Gastroesophageal sphincter (tissue), 4 donors: Measurements from ENCODE around the gene CCR2. TPM values are rescaled to one million over a fixed set of nuclear protein-coding genes. Genes with fewer than 3 reads are reported as not detected.

Experiments
- ATAC-seq: fragments of 150-250 bp; one replicate; pipeline ENCODE4 v1.9.1; 2016; ENCODE audit warnings: mild to moderate bottlenecking, moderate library complexity
- H3K27ac ChIP-seq, 4 donors: fragments of 200-600 bp; sonication (generic) in 3 of 4; 1 replicate in 3 of 4; 2 replicates in 1 of 4; pipeline ENCODE4 v1.5.1; 2016 to 2019
- H3K27me3 ChIP-seq: fragments of 200-600 bp; sonication (generic); one replicate; pipeline ENCODE4 v1.5.1; 2019
- H3K36me3 ChIP-seq, 2 donors: fragments of 200-600 bp; sonication (generic); one replicate each; pipeline ENCODE4 v1.5.1; 2019; ENCODE audit warnings: control low read depth in 1 of 2
- H3K4me1 ChIP-seq, 3 donors: fragments of 200-600 bp; sonication (generic); 1 replicate in 2 of 3; 2 replicates in 1 of 3; pipeline ENCODE4 v1.5.1; 2016 to 2019; ENCODE audit warnings: control low read depth in 2 of 3
- H3K4me3 ChIP-seq, 2 donors: fragments of 200-600 bp; sonication (generic); one replicate each; pipeline ENCODE4 v1.5.1; 2019; ENCODE audit warnings: mild to moderate bottlenecking in 1 of 2, moderate library complexity in 1 of 2
- H3K9me3 ChIP-seq, 3 donors: fragments of 200-600 bp; sonication (generic); one replicate each; pipeline ENCODE4 v1.5.1; 2017 to 2019; ENCODE audit warnings: control low read depth in 2 of 3
- CTCF ChIP-seq, 4 experiments: fragments of 200-600 bp in 2 of 4; fragments of 450-650 bp in 2 of 4; sonication (generic) in 1 of 4; IDR thresholded peaks; one replicate each; pipeline ENCODE4 v1.5.1; 2017 to 2019; ENCODE audit warnings: antibody characterized with exemption in 4 of 4, mild to moderate bottlenecking in 2 of 4, moderate library complexity in 2 of 4
- EP300 ChIP-seq: sonication (generic); formaldehyde crosslinking; IDR thresholded peaks from one replicate; pipeline ENCODE4 v1.6.1; 2017; ENCODE audit warnings: antibody characterized with exemption, mild to moderate bottlenecking
- POLR2A ChIP-seq, 2 donors: fragments of 450-650 bp; IDR thresholded peaks; one replicate each; pipeline ENCODE4 v1.6.1; 2017; ENCODE audit warnings: antibody characterized with exemption in 2 of 2, mild to moderate bottlenecking in 2 of 2, moderate library complexity in 1 of 2
- POLR2AphosphoS5 ChIP-seq: sonication (generic); formaldehyde crosslinking; IDR thresholded peaks from one replicate; pipeline ENCODE4 v1.6.1; 2017; ENCODE audit warnings: antibody characterized with exemption
- WGBS, 2 donors: methylation state at CpG; one replicate each; pipeline ENCODE4 v1.1.5; 2018; ENCODE audit warnings: low coverage in 1 of 2; 5-methylcytosine and 5-hydroxymethylcytosine counted together
- total RNA-seq, 4 donors: library from RNA; depleted of rRNA; stranded (reverse); fragments of >200 nt; gene quantifications; one replicate each; pipeline ENCODE4 v1.1.0, GENCODE V29; 2016

Gene CCR2
- total RNA-seq, 4 donors from 2014 or later = 0.77 to 3.9 (median 1.9) TPM

- H3K27me3 ChIP-seq = peaks cover 30% of the 10 kb centered on the region
- H3K27ac ChIP-seq = no peak overlapping the region
- H3K9me3 ChIP-seq = no peaks in the 10 kb centered on the region
- WGBS, 2 donors = 84 to 88% methylated on average over 3 of the region's 3 CpGs
- H3K4me3 ChIP-seq = no peak overlapping the region
- H3K36me3 ChIP-seq = no peaks in the 10 kb centered on the region
- no peak for ATAC-seq
- no peak for TF ChIP-seq CTCF (IDR thresholded peaks at IDR 0.05)
- no peak for TF ChIP-seq POLR2A (IDR thresholded peaks at IDR 0.05)
- TF ChIP-seq POLR2AphosphoS5 = no peak
- TF ChIP-seq EP300 = no peak
- H3K4me1 ChIP-seq = no peaks in the 10 kb centered on the region
Measured at GRCh38 chr3:46348823-46349482, 5.0 kb upstream of the CCR2 start.

- TF ChIP-seq POLR2AphosphoS5 = no peak
- no peak for TF ChIP-seq CTCF (IDR thresholded peaks at IDR 0.05)
- TF ChIP-seq POLR2A (IDR thresholded peaks at IDR 0.05) = no peak
- TF ChIP-seq EP300 = no peak
- Histone ChIP-seq H3K27me3 (peaks cover 34% of the 10 kb centered on the region), H3K4me1 (no peaks in the 10 kb centered on the region), H3K27ac (no peak overlapping the region), H3K9me3 (no peaks in the 10 kb centered on the region), H3K4me3 (no peak overlapping the region), H3K36me3 (no peaks in the 10 kb centered on the region)
- no peak for ATAC-seq
- WGBS, 2 donors = 77 to 86% methylated on average over 2 of the region's 2 CpGs
Measured at GRCh38 chr3:46349484-46350261, 4.2 kb upstream of the CCR2 start.

- Histone ChIP-seq H3K27ac (no peak overlapping the region), H3K9me3 (no peaks in the 10 kb centered on the region), H3K27me3 (peaks cover 34% of the 10 kb centered on the region), H3K4me3 (no peak overlapping the region), H3K36me3 (no peaks in the 10 kb centered on the region), H3K4me1 (no peaks in the 10 kb centered on the region)
- 60 to 83% methylated on average over 1 of the region's 1 CpG for WGBS, 2 donors
- no peak for ATAC-seq
- TF ChIP-seq EP300 = no peak
- TF ChIP-seq CTCF (IDR thresholded peaks at IDR 0.05) = no peak
- TF ChIP-seq POLR2AphosphoS5 = no peak
- TF ChIP-seq POLR2A (IDR thresholded peaks at IDR 0.05) = no peak
Measured at GRCh38 chr3:46350262-46350565, 3.7 kb upstream of the CCR2 start.

GRCh38 chr3:46351646-46352045 is 2.3 kb upstream of the CCR2 start:
- peaks cover 37% of the 10 kb centered on the region for H3K27me3 ChIP-seq
- no peak overlapping the region for H3K4me3 ChIP-seq
- no peak for ATAC-seq
- TF ChIP-seq POLR2AphosphoS5 (no peak), CTCF (IDR thresholded peaks at IDR 0.05) (no peak), EP300 (no peak), POLR2A (IDR thresholded peaks at IDR 0.05) (no peak)
- H3K9me3 ChIP-seq = no peaks in the 10 kb centered on the region
- H3K27ac ChIP-seq = no peak overlapping the region
- 65 to 100% methylated on average over 2 of the region's 3 CpGs for WGBS, 2 donors
- H3K4me1 ChIP-seq = no peaks in the 10 kb centered on the region
- no peaks in the 10 kb centered on the region for H3K36me3 ChIP-seq

GRCh38 chr3:46353090-46353489 is 821 bp upstream of the CCR2 start:
- no peaks in the 10 kb centered on the region for H3K4me1 ChIP-seq
- WGBS, 2 donors = 70 to 72% methylated on average over 2 to 4 of the region's 4 CpGs
- no peak for ATAC-seq
- no peaks in the 10 kb centered on the region for H3K36me3 ChIP-seq
- no peak for TF ChIP-seq POLR2A (IDR thresholded peaks at IDR 0.05)
- TF ChIP-seq EP300 = no peak
- no peak for TF ChIP-seq CTCF (IDR thresholded peaks at IDR 0.05)
- no peak for TF ChIP-seq POLR2AphosphoS5
- H3K27me3 ChIP-seq = peaks cover 42% of the 10 kb centered on the region
- no peaks in the 10 kb centered on the region for H3K9me3 ChIP-seq
- no peak overlapping the region for H3K27ac ChIP-seq
- H3K4me3 ChIP-seq = no peak overlapping the region
